Esophagus muscularis mucosa (tissue), 4 donors: ENCODE measurements around the gene SET. TPM values are rescaled to one million over a fixed set of nuclear protein-coding genes. Genes with fewer than 3 reads are reported as not detected.

Experiments
- DNase-seq: peaks from one replicate; pipeline ENCODE4 v3.0.0-alpha.2; 2017; ENCODE audit errors: extremely low spot score
- H3K27ac ChIP-seq, 4 donors: fragments of 200-600 bp; sonication (generic); replicated peaks in 1 of 4; 1 replicate in 3 of 4; 2 replicates in 1 of 4; pipeline ENCODE4 v1.5.1; 2016 to 2019; ENCODE audit warnings: mild to moderate bottlenecking in 1 of 4
- H3K27me3 ChIP-seq, 4 donors: fragments of 200-600 bp; sonication (generic); one replicate each; pipeline versions ENCODE4 v1.5.1 to v1.6.0; 2016 to 2019
- H3K36me3 ChIP-seq, 4 donors: fragments of 200-600 bp; sonication (generic); one replicate each; pipeline ENCODE4 v1.5.1; 2016 to 2019
- H3K4me1 ChIP-seq, 4 donors: fragments of 200-600 bp; sonication (generic); one replicate each; pipeline ENCODE4 v1.5.1; 2016 to 2019
- H3K4me3 ChIP-seq, 4 donors: fragments of 200-600 bp; sonication (generic); 1 replicate in 2 of 4; 2 replicates in 2 of 4; pipeline ENCODE4 v1.5.1; 2016 to 2019; ENCODE audit warnings: mild to moderate bottlenecking in 4 of 4, moderate library complexity in 1 of 4
- H3K9me3 ChIP-seq, 4 donors: fragments of 200-600 bp; sonication (generic); 1 replicate in 3 of 4; 2 replicates in 1 of 4; pipeline ENCODE4 v1.5.1; 2016 to 2019
- EP300 ChIP-seq: sonication (generic); formaldehyde crosslinking; IDR thresholded peaks from one replicate; pipeline ENCODE4 v1.6.1; 2017; ENCODE audit warnings: antibody characterized with exemption
- POLR2A ChIP-seq: fragments of 450-650 bp; IDR thresholded peaks from one replicate; pipeline ENCODE4 v1.6.1; 2017; ENCODE audit warnings: antibody characterized with exemption, moderate library complexity, mild to moderate bottlenecking, low read depth
- POLR2AphosphoS5 ChIP-seq, 2 donors: sonication (generic); formaldehyde crosslinking; IDR thresholded peaks; one replicate each; pipeline ENCODE4 v1.6.1; 2017; ENCODE audit warnings: antibody characterized with exemption in 2 of 2
- WGBS: methylation state at CpG from one replicate; pipeline ENCODE4 v1.1.5; 2018; 5-methylcytosine and 5-hydroxymethylcytosine counted together
- intact Hi-C: fragments of 100-400 bp; cut with DNase I; formaldehyde crosslinking; loops from one replicate; pipeline ENCODE4 v1.15.1; 2023
- total RNA-seq, 4 donors: library from RNA; depleted of rRNA; stranded (reverse); fragments of >200 nt; gene quantifications; one replicate each; pipeline versions ENCODE4 v1.1.0 to v1.2.1, GENCODE V29; 2016
- TF ChIP-seq, protein P1 (sequence below), 3 experiments: fragments of 200-600 bp in 2 of 3; fragments of 450-650 bp in 1 of 3; sonication (generic) in 2 of 3; IDR thresholded peaks; one replicate each; pipeline ENCODE4 v1.5.1; 2017 to 2019; ENCODE audit warnings: antibody characterized with exemption in 3 of 3, mild to moderate bottlenecking in 2 of 3, moderate library complexity in 1 of 3

Gene SET
- total RNA-seq, 4 donors from 2014 or later, result 170 to 239 (median 205) TPM

DNA sequence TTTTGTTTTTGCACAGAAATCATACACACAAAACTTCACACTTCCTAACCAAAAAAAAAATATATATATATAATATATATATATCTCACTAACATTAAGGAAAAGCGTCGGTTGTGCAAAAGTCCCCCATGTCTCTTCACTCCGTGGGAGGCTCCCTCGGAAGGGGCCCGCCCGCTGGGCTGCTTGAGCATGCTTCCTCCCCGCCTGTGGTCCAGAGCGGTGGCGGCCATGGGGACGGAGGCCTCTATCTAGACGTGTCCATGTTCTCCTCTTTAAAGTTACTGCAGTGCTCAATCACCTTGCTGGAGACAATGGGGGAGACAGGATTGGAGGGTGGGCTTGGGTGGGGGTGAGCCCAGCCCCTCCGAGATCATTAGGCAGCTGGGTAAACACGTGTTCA is 42.1 kb downstream of the SET start:
- H3K36me3 ChIP-seq, result peaks cover 16 to 60% (median 54%) of the 10 kb centered on the region in 4 donors
- no peaks in the 10 kb centered on the region for H3K27me3 ChIP-seq
- no peak for DNase-seq
- intact Hi-C loops, result no loop called here
- H3K4me3 ChIP-seq, result no peak overlapping the region
- no peaks in the 10 kb centered on the region for H3K9me3 ChIP-seq
- no peak overlapping the region for H3K27ac ChIP-seq
- 82% methylated on average over 13 of the region's 13 CpGs for WGBS
- H3K4me1 ChIP-seq, result peaks cover 0 to 6% (median 5%) of the 10 kb centered on the region in 4 donors
- TF ChIP-seq, protein P1, sequence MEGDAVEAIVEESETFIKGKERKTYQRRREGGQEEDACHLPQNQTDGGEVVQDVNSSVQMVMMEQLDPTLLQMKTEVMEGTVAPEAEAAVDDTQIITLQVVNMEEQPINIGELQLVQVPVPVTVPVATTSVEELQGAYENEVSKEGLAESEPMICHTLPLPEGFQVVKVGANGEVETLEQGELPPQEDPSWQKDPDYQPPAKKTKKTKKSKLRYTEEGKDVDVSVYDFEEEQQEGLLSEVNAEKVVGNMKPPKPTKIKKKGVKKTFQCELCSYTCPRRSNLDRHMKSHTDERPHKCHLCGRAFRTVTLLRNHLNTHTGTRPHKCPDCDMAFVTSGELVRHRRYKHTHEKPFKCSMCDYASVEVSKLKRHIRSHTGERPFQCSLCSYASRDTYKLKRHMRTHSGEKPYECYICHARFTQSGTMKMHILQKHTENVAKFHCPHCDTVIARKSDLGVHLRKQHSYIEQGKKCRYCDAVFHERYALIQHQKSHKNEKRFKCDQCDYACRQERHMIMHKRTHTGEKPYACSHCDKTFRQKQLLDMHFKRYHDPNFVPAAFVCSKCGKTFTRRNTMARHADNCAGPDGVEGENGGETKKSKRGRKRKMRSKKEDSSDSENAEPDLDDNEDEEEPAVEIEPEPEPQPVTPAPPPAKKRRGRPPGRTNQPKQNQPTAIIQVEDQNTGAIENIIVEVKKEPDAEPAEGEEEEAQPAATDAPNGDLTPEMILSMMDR (IDR thresholded peaks at IDR 0.05), result no peak
- TF ChIP-seq EP300 (no peak), POLR2AphosphoS5 (IDR thresholded peaks at IDR 0.05) (no peak)

DNA sequence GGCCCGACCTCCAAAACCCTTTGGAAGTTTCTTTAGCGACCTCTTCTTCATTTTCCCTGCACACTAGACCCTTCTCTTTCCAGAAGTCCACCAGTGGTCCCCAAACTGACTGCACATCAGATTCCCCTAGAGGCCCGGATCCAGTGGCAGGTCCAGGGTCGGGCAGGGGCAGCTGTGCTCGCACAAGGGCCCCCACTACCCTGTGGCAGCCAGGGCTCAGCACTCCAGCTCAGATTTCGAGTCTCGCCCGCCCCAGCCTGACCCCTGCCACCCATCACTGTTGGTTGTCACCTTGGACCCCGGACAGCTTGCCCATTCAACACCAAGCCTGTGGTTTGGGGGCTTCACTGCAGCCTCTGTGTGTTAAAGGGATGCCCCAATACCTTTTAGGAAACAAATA is 42.7 kb downstream of the SET start:
- Histone ChIP-seq H3K4me1 (peaks cover 0 to 6% (median 5%) of the 10 kb centered on the region in 4 donors), H3K27ac (no peak overlapping the region), H3K4me3 (no peak overlapping the region), H3K36me3 (peaks cover 16 to 66% (median 59%) of the 10 kb centered on the region in 4 donors), H3K9me3 (no peaks in the 10 kb centered on the region), H3K27me3 (no peaks in the 10 kb centered on the region)
- WGBS, result 81% methylated on average over 9 of the region's 9 CpGs
- TF ChIP-seq POLR2AphosphoS5 (IDR thresholded peaks at IDR 0.05) (no peak), EP300 (no peak), POLR2A (no peak)
- TF ChIP-seq, protein P1 (IDR thresholded peaks at IDR 0.05), result no peak
- intact Hi-C loops, result no loop called here
- no peak for DNase-seq

DNA sequence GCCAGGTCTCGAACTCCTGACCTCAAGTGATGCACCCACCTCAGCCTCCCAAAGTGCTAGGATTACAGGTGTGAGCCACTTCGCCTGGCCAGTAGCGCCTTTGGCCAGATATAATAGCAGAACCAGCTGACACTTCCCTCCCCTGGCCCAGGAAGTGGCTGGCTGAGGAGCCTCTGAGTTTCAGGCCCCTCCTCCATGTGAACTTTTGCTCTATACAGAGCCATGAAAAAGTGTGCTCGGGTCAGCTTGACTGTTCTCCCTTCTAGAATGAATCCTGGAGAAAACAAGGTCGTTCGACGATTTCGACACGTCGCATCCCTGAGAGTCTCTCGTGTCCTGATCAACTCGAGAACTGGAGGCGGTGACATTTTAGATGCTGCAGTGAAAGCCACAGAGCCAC is 43.6 kb downstream of the SET start:
- no peak overlapping the region for H3K27ac ChIP-seq
- 86% methylated on average over 13 of the region's 13 CpGs for WGBS
- intact Hi-C loops, result no loop called here
- no peak for TF ChIP-seq POLR2AphosphoS5 (IDR thresholded peaks at IDR 0.05)
- no peak for TF ChIP-seq EP300
- TF ChIP-seq, protein P1 (IDR thresholded peaks at IDR 0.05), result no peak
- TF ChIP-seq POLR2A, result no peak
- H3K4me1 ChIP-seq, result peaks cover 0 to 6% (median 5%) of the 10 kb centered on the region in 4 donors
- no peak overlapping the region for H3K4me3 ChIP-seq
- H3K27me3 ChIP-seq, result no peaks in the 10 kb centered on the region
- no peaks in the 10 kb centered on the region for H3K9me3 ChIP-seq
- H3K36me3 ChIP-seq, result peaks cover 16 to 75% (median 67%) of the 10 kb centered on the region in 4 donors
- no peak for DNase-seq

DNA sequence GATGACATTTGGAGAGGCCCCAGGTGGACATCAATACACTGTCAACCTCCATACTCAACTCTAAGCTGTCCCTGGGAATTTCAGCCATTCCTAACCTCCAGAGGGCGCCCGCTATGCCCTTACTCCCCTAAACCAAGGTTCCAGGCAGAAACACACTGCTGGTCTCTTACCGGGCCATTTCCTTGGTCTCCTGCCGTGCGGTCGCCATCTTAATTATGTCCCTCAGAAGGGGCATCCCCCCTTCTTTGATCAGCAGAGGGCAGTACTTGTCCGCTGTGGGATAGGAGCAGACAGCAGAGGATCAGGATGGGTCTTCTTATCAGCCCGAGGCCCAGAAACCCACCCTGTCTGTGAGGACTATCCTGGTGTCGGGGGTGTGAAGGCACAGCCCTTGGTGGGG is 44.2 kb downstream of the SET start:
- H3K27me3 ChIP-seq, result no peaks in the 10 kb centered on the region
- peak overlapping the region in 3 of 4 donors; percentile 55 to 68 (median 63) for H3K27ac ChIP-seq
- intact Hi-C loops, result no loop called here
- 41% methylated on average over 9 of the region's 9 CpGs for WGBS
- no peaks in the 10 kb centered on the region for H3K9me3 ChIP-seq
- peaks cover 16 to 82% (median 71%) of the 10 kb centered on the region in 4 donors for H3K36me3 ChIP-seq
- TF ChIP-seq, protein P1 (IDR thresholded peaks at IDR 0.05), result peak; percentile 47 to 66 (median 51)
- TF ChIP-seq POLR2A (no peak), POLR2AphosphoS5 (IDR thresholded peaks at IDR 0.05) (peak in 1 of 2 donors; percentile 34)
- no peak for DNase-seq
- H3K4me3 ChIP-seq, result no peak overlapping the region
- peaks cover 0 to 6% (median 5%) of the 10 kb centered on the region in 4 donors for H3K4me1 ChIP-seq

DNA sequence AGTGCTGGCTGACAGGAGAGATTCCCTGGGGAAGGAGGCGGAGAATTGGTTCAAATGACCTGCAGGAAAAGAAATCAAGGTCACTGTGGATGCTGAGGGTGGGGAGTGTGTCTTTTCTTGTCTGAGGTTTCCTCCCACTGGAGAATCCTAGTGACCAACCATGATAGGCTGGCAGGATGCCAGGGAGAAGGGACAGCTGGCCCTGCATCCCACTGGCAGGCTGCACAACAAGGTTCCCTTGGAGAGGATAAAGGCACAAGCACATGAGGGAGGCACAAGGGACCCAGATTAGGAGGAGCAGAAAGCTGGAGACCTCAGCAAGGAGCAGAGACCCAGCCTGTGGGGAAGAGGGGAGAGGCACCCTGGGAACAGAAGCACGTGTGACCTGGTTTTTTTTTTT is 46.4 kb downstream of the SET start:
- no peaks in the 10 kb centered on the region for H3K27me3 ChIP-seq
- H3K36me3 ChIP-seq, result peaks cover 30 to 91% (median 81%) of the 10 kb centered on the region in 4 donors
- TF ChIP-seq POLR2A (no peak), POLR2AphosphoS5 (IDR thresholded peaks at IDR 0.05) (peak in 1 of 2 donors; percentile 14), EP300 (no peak)
- H3K4me1 ChIP-seq, result peaks cover 0 to 6% (median 5%) of the 10 kb centered on the region in 4 donors
- no peak overlapping the region for H3K4me3 ChIP-seq
- DNase-seq, result no peak
- H3K9me3 ChIP-seq, result no peaks in the 10 kb centered on the region
- 82% methylated on average over 2 of the region's 2 CpGs for WGBS
- intact Hi-C loops, result no loop called here
- no peak overlapping the region for H3K27ac ChIP-seq
